Upper lobe of left lung (tissue), 6 donors: ENCODE results near the gene ADSL. TPM values are rescaled to one million over a fixed set of nuclear protein-coding genes. Genes with fewer than 3 reads are reported as not detected.

Source experiments
- ATAC-seq, 2 donors: fragments of 200-7000 bp; cut with Tn5 transposase; one replicate each; pipeline ENCODE4 v1.9.1; 2022; ENCODE audit warnings: mild to moderate bottlenecking in 2 of 2, moderate library complexity in 2 of 2; ENCODE audit not compliant: low FRiP score in 2 of 2
- DNase-seq, 2 donors: peaks; one replicate each; pipeline ENCODE4 v3.0.0-alpha.2; 2019 to 2020
- H3K27ac ChIP-seq, 4 donors: fragments of 200-600 bp; sonication (generic); one replicate each; pipeline ENCODE4 v1.5.1; 2016 to 2019
- H3K27me3 ChIP-seq, 4 donors: fragments of 200-600 bp; sonication (generic); one replicate each; pipeline ENCODE4 v1.5.1; 2017 to 2019
- H3K36me3 ChIP-seq, 4 donors: fragments of 200-600 bp; sonication (generic); one replicate each; pipeline ENCODE4 v1.5.1; 2016 to 2019
- H3K4me1 ChIP-seq, 4 donors: fragments of 200-600 bp; sonication (generic); one replicate each; pipeline ENCODE4 v1.5.1; 2018 to 2019
- H3K4me3 ChIP-seq, 4 donors: fragments of 200-600 bp; sonication (generic); one replicate each; pipeline ENCODE4 v1.5.1; 2017 to 2019; ENCODE audit warnings: mild to moderate bottlenecking in 2 of 4, moderate library complexity in 1 of 4
- H3K9me3 ChIP-seq, 4 donors: fragments of 200-600 bp; sonication (generic); one replicate each; pipeline ENCODE4 v1.5.1; 2018 to 2019
- CTCF ChIP-seq, 6 experiments: fragments of 450-650 bp in 4 of 6; fragments of 200-600 bp in 2 of 6; sonication (generic) in 2 of 6; IDR thresholded peaks; one replicate each; pipeline ENCODE4 v1.5.1; 2016 to 2019; ENCODE audit warnings: antibody characterized with exemption in 6 of 6
- EP300 ChIP-seq, 4 donors: sonication (generic); formaldehyde crosslinking; IDR thresholded peaks; one replicate each; pipeline ENCODE4 v1.5.1; 2017; ENCODE audit warnings: antibody characterized with exemption in 4 of 4, control low read depth in 2 of 4
- POLR2A ChIP-seq, 4 donors: fragments of 450-650 bp; IDR thresholded peaks; one replicate each; pipeline ENCODE4 v1.5.1; 2016 to 2017; ENCODE audit warnings: antibody characterized with exemption in 4 of 4, mild to moderate bottlenecking in 2 of 4
- POLR2AphosphoS5 ChIP-seq, 2 donors: sonication (generic); formaldehyde crosslinking; IDR thresholded peaks; one replicate each; pipeline ENCODE4 v1.5.1; 2017; ENCODE audit warnings: antibody characterized with exemption in 2 of 2
- WGBS, 2 donors: methylation state at CpG; one replicate each; pipeline ENCODE4 v1.1.5; 2017 to 2018; 5-methylcytosine and 5-hydroxymethylcytosine counted together
- total RNA-seq, 6 donors: library from RNA; depleted of rRNA in 4 of 6; stranded (reverse); fragments of >200 nt in 4 of 6; gene quantifications; one replicate each; pipeline versions ENCODE4 v1.1.0 to v1.2.1, GENCODE V29; 2016 to 2021
- donor health status: DM: no; HTN: no; CAD: no; lungs with moderate emphysema.
- donor health status: DM: no; HTN: yes; CAD: no; lungs with severe emphysema.

Gene ADSL
- total RNA-seq, 6 donors from 2014 or later, result 17.5 to 80.3 (median 37.9) TPM

DNA sequence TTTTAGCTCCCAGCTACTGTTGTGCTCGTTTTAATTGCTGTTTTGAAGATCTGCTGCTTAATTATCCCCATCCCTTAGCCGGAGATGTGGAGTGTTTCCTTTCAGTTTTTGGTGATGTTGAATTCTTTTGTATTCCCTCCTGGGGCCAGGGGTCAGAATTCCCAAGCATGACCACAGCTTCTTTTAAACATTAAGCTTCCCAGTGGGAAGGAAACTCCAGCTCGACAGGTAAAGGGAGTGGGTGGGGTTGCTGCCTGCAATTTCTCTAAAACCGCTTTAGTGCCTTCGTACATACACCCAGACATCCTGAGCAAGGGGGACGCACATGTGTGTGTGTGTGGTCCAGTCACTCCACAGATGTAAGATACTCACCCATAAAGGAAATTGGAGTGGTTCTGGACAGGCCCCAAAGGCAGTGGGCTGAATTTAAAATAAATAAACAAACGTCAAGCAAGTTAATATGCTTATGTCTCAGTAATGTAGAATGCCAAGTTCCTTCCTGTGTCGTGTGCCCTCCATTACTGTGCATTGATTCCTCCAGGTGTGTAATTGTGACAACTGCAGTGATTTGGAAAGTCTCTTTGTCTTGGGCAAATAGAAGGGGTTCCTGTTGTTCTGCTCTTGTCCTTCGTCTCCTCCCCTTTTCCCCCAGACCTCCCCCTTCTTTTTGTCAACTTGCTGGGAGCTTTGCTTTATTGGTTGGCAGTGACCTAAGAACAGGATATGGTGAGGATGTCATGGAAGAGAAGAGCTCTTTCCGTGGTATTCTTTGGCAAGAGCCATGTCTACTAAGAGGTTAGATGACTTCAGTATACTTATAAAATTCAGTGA lies 19.2 kb upstream of the ADSL start:
- Histone ChIP-seq H3K9me3 (no peaks in the 10 kb centered on the region), H3K27ac (peak overlapping the region in 3 of 4 donors; percentile 12 to 46 (median 30)), H3K4me1 (peaks cover 0 to 6% (median 5%) of the 10 kb centered on the region in 4 donors), H3K36me3 (peaks cover 7 to 35% (median 18%) of the 10 kb centered on the region in 4 donors), H3K4me3 (no peak overlapping the region), H3K27me3 (no peaks in the 10 kb centered on the region)
- DNase-seq (no peak), ATAC-seq (no peak)
- WGBS, 2 donors, result 38 to 47% methylated on average over 10 of the region's 10 CpGs
- TF ChIP-seq EP300 (IDR thresholded peaks at IDR 0.05) (no peak), POLR2AphosphoS5 (IDR thresholded peaks at IDR 0.05) (no peak), POLR2A (IDR thresholded peaks at IDR 0.05) (no peak), CTCF (IDR thresholded peaks at IDR 0.05) (no peak)

- WGBS, 2 donors, result 67 to 81% methylated on average over 9 of the region's 9 CpGs
- Histone ChIP-seq H3K9me3 (no peaks in the 10 kb centered on the region), H3K27me3 (no peaks in the 10 kb centered on the region), H3K27ac (no peak overlapping the region), H3K4me3 (no peak overlapping the region), H3K4me1 (peaks cover 0 to 6% (median 5%) of the 10 kb centered on the region in 4 donors), H3K36me3 (peaks cover 0 to 25% (median 11%) of the 10 kb centered on the region in 4 donors)
- no peak for ATAC-seq
- TF ChIP-seq POLR2AphosphoS5 (IDR thresholded peaks at IDR 0.05), result no peak
- no peak for TF ChIP-seq EP300 (IDR thresholded peaks at IDR 0.05)
- DNase-seq, result no peak
Measured at GRCh38 chr22:40328546-40329456, 17.5 kb upstream of the ADSL start.

GRCh38 chr22:40329466-40329865 lies 16.8 kb upstream of the ADSL start:
- Histone ChIP-seq H3K27ac (no peak overlapping the region), H3K36me3 (peaks cover 0 to 20% (median 11%) of the 10 kb centered on the region in 4 donors), H3K27me3 (no peaks in the 10 kb centered on the region), H3K9me3 (no peaks in the 10 kb centered on the region), H3K4me3 (no peak overlapping the region), H3K4me1 (peaks cover 0 to 6% (median 5%) of the 10 kb centered on the region in 4 donors)
- no peak for TF ChIP-seq POLR2A (IDR thresholded peaks at IDR 0.05)
- no peak for TF ChIP-seq EP300 (IDR thresholded peaks at IDR 0.05)
- no peak for TF ChIP-seq CTCF (IDR thresholded peaks at IDR 0.05)
- TF ChIP-seq POLR2AphosphoS5 (IDR thresholded peaks at IDR 0.05), result no peak
- 78 to 80% methylated on average over 6 to 9 of the region's 9 CpGs for WGBS, 2 donors
- ATAC-seq (no peak), DNase-seq (no peak)

GRCh38 chr22:40330086-40330485 lies 16.2 kb upstream of the ADSL start:
- DNase-seq, result no peak
- H3K4me3 ChIP-seq, result no peak overlapping the region
- no peaks in the 10 kb centered on the region for H3K9me3 ChIP-seq
- WGBS, 2 donors, result 73 to 83% methylated on average over 4 of the region's 4 CpGs
- H3K27me3 ChIP-seq, result no peaks in the 10 kb centered on the region
- no peak for TF ChIP-seq CTCF (IDR thresholded peaks at IDR 0.05)
- TF ChIP-seq POLR2AphosphoS5 (IDR thresholded peaks at IDR 0.05), result no peak
- no peak for TF ChIP-seq POLR2A (IDR thresholded peaks at IDR 0.05)
- H3K36me3 ChIP-seq, result peaks cover 0 to 14% (median 11%) of the 10 kb centered on the region in 4 donors
- peaks cover 0 to 6% (median 5%) of the 10 kb centered on the region in 4 donors for H3K4me1 ChIP-seq
- no peak overlapping the region for H3K27ac ChIP-seq
- ATAC-seq, result no peak

DNA sequence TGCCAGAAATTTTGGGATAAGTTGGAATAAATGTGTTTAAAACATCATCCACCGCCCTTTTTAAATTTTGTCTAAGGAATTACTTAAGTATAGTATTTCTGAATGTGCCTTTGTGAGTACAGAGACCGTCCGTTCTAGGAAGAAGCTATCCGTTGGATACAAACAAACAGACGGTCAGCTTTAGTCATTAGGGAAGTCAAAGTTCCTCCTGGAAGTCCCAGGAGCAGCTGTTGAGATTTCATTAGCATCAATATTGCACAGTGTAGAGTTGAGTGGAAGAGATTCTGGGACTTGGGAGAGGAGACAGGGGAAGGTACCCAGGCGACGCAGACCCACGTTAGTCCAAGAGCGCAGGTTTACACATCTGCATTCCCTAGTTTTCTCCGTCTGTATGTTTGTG lies 15.7 kb upstream of the ADSL start:
- TF ChIP-seq POLR2AphosphoS5 (IDR thresholded peaks at IDR 0.05) (no peak), EP300 (IDR thresholded peaks at IDR 0.05) (no peak), CTCF (IDR thresholded peaks at IDR 0.05) (no peak), POLR2A (IDR thresholded peaks at IDR 0.05) (no peak)
- H3K9me3 ChIP-seq, result no peaks in the 10 kb centered on the region
- H3K4me3 ChIP-seq, result no peak overlapping the region
- peaks cover 0 to 6% (median 5%) of the 10 kb centered on the region in 4 donors for H3K4me1 ChIP-seq
- 82 to 90% methylated on average over 10 of the region's 10 CpGs for WGBS, 2 donors
- H3K27ac ChIP-seq, result no peak overlapping the region
- peaks cover 0 to 9% (median 9%) of the 10 kb centered on the region in 4 donors for H3K36me3 ChIP-seq
- DNase-seq (no peak), ATAC-seq (no peak)
- no peaks in the 10 kb centered on the region for H3K27me3 ChIP-seq
